Activated T-cell treated with anti-CD3 and anti-CD28 coated beads, Interleukin-2, amount 50 U/mL, for 24 hours (primary cell): ENCODE measurements around the gene UBALD2.
"Not testable (repeated sequence)": the region's sequence is repeated elsewhere in the genome, so short reads cannot be mapped to it uniquely, and the experiment has no call there.

Experiments used
- DNase-seq: peaks from one replicate; pipeline ENCODE4 v3.0.0-alpha.2; 2020
- H3K27ac Mint-ChIP-seq: 2 replicates; pipeline ENCODE4 v1.8.0; 2020; ENCODE audit warnings: mild to moderate bottlenecking, mixed read lengths
- H3K27me3 Mint-ChIP-seq: 2 replicates; pipeline ENCODE4 v1.8.0; 2020; ENCODE audit warnings: mixed read lengths
- H3K36me3 Mint-ChIP-seq: 2 replicates; pipeline ENCODE4 v1.8.0; 2020; ENCODE audit warnings: low read depth, mixed read lengths
- H3K4me1 Mint-ChIP-seq: 2 replicates; pipeline ENCODE4 v1.8.0; 2020; ENCODE audit warnings: low read depth, mixed read lengths
- H3K4me3 Mint-ChIP-seq: 2 replicates; pipeline ENCODE4 v1.8.0; 2020; ENCODE audit warnings: mild to moderate bottlenecking, moderate library complexity, mixed read lengths
- H3K9me3 Mint-ChIP-seq: 2 replicates; pipeline ENCODE4 v1.8.0; 2020; ENCODE audit warnings: mixed read lengths

UBALD2 gene

DNA sequence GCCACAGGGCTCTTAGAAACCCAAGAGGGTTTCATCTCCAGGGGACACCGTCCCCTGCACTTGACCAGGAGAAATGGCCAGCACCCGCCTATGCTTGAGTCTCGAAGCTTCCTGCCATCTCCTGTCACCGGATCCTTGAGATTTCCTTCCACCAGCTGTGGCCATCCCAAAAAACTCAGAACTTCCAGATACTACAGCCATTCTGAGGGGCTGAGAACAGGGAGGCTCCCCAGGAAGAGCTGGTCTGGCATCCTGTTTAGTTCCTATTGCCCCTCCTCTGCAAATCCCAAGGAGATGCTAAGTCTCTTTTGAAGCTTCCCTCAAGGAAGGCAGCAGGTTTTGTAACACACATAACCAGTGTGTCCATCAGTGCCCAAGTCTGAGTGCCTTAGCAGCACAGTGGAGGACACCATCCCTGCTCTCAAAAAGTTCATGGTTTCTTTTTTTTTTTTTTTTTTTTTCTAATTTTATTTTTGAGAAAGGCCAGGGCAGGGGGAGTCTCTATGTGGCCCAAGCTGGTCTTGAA, 2.0 kb downstream of the UBALD2 start:
- peak overlapping the region; percentile 99 for H3K27ac Mint-ChIP-seq
- H3K4me3 Mint-ChIP-seq: peak overlapping the region; percentile 92
- H3K36me3 Mint-ChIP-seq: peaks cover 55% of the 10 kb centered on the region
- peaks cover 63% of the 10 kb centered on the region for H3K4me1 Mint-ChIP-seq
- H3K27me3 Mint-ChIP-seq: no peaks in the 10 kb centered on the region
- peak; percentile 45 for DNase-seq
- no peaks in the 10 kb centered on the region for H3K9me3 Mint-ChIP-seq

DNA sequence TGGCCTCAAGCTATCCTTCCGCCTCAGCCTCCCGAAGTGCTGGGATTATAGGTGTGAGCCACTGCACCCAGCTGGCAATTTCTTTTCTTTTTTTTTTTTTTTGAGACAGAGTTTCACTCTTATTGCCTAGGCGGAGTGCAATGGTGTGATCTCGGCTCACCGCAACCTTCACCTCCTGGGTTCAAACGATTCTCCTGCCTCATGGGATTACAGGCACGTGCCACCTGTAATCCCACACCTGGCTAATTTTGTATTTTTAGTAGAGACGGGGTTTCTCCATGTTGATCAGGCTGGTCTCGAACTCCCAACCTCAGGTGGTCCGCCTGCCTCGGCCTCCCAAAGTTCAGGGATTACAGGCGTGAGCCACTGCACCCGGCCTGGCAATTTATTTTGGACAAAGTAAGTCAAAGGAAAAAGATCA, 2.4 kb downstream of the UBALD2 start:
- H3K27me3 Mint-ChIP-seq, H3K9me3 Mint-ChIP-seq: not testable (repeated sequence)
- Mint-ChIP-seq H3K4me1 (peaks cover 61% of the 10 kb centered on the region), H3K27ac (peak overlapping the region; percentile 99), H3K36me3 (peaks cover 55% of the 10 kb centered on the region), H3K4me3 (peak overlapping the region; percentile 92)
- DNase-seq: peak; percentile 59

DNA sequence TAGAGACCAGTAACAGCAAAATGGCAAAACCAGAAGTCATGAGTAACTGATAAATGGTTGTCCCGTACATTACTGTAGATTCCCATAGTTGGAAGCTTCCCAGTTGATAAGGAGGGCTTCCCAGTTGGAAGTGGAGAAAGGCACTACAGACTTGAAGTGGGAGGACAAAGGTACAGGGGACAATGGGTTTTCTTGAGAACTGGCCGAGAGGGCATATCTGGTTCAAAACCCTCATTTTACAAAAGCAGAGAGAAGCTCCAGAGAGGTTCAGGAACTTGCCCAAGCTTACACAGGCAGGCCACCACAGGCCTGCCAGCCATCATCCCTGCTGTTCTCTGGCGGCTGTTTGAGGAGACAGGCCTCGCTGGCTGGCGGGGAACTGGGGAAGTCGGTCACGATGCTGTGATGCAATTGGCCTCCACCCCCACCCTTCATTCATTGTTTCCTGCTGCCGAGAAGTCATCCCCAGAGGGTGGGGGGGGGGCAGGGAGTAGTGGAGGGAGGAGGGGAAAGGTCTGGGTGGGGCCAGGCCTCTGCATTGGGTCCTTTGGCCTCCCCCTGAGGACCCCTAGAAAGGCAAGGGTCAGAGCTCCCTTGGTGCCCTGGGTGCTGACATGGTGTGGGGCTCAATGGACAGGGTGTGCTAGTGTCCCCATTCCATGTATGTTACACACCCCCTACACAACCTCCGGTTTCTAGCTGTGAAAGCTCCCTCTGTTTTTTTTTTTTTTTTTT, 3.0 kb downstream of the UBALD2 start:
- peak overlapping the region; percentile 92 for H3K4me3 Mint-ChIP-seq
- H3K9me3 Mint-ChIP-seq: no peaks in the 10 kb centered on the region
- peaks cover 61% of the 10 kb centered on the region for H3K4me1 Mint-ChIP-seq
- H3K27me3 Mint-ChIP-seq: no peaks in the 10 kb centered on the region
- H3K27ac Mint-ChIP-seq: peak overlapping the region; percentile 99
- peaks cover 55% of the 10 kb centered on the region for H3K36me3 Mint-ChIP-seq
- DNase-seq: peak; percentile 85

DNA sequence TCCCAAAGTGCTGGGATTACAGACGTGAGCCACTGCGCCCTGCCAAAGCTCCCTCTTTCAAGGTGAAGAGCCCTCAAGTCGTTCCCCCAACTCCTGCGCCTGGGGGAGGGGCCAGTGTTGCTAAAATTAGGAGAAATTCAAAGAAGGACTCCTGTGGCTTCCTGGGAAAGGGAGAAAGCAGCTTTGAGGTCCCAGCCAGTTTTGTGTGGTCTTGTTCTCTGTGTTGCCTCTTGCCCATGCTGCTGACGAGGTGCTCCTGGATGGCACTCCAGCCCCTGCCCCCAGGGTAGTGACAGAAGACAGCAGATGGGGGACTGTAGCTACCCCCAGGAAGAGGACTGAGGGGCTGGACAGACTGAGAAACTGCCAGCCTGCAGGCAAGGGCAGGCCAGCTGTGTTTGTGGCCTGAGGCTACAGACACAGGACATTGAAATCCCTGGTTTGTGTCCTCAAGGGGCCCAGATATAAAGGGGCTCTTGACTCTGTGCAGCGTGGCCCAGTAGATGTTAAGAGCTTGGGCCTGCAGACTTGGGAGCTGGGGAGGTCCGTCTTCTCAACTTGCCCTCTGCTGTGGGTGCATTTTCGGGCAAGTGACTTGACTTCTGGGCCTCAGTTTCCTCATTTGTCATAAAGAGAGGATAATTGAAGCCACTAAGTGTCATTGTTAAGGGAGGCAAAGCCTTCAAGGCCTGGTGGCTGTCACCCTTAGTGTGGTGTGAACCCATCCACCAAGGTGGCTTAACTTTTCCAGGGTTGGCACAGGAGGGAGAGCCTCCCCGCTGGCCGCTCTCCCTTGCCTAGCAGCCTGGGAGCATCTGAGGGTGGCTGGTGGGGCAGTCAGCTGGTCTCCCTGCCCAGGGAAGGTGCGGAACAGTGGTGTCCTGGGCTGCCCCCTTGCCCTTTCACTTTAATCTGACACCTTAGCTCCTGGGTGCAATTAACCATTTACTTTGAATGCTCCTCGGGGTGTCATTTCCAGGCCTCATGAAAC, 4.1 kb downstream of the UBALD2 start:
- Mint-ChIP-seq H3K27ac (peak overlapping the region; percentile 99), H3K4me3 (peak overlapping the region; percentile 92), H3K36me3 (peaks cover 55% of the 10 kb centered on the region), H3K4me1 (peaks cover 61% of the 10 kb centered on the region), H3K9me3 (no peaks in the 10 kb centered on the region), H3K27me3 (no peaks in the 10 kb centered on the region)
- peak; percentile 55 for DNase-seq

DNA sequence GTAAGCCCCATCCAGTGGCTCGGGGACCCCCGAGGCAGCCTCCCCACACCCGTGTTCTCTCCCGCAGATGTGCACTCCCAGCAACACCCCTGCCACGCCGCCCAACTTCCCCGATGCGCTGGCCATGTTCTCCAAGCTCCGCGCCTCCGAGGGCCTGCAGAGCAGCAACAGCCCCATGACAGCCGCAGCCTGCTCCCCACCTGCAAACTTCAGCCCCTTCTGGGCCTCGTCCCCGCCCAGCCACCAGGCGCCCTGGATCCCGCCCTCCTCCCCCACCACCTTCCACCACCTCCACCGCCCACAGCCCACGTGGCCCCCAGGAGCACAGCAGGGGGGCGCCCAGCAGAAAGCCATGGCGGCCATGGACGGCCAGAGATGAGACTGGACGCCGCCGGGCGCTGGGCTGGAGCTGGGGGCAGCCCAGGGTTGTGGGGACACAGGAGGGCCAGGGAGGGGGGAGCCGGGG, 5.0 kb downstream of the UBALD2 start:
- peak; percentile 65 for DNase-seq
- peak overlapping the region; percentile 92 for H3K4me3 Mint-ChIP-seq
- peak overlapping the region; percentile 99 for H3K27ac Mint-ChIP-seq
- H3K27me3 Mint-ChIP-seq: no peaks in the 10 kb centered on the region
- no peaks in the 10 kb centered on the region for H3K9me3 Mint-ChIP-seq
- peaks cover 55% of the 10 kb centered on the region for H3K36me3 Mint-ChIP-seq
- H3K4me1 Mint-ChIP-seq: peaks cover 64% of the 10 kb centered on the region

DNA sequence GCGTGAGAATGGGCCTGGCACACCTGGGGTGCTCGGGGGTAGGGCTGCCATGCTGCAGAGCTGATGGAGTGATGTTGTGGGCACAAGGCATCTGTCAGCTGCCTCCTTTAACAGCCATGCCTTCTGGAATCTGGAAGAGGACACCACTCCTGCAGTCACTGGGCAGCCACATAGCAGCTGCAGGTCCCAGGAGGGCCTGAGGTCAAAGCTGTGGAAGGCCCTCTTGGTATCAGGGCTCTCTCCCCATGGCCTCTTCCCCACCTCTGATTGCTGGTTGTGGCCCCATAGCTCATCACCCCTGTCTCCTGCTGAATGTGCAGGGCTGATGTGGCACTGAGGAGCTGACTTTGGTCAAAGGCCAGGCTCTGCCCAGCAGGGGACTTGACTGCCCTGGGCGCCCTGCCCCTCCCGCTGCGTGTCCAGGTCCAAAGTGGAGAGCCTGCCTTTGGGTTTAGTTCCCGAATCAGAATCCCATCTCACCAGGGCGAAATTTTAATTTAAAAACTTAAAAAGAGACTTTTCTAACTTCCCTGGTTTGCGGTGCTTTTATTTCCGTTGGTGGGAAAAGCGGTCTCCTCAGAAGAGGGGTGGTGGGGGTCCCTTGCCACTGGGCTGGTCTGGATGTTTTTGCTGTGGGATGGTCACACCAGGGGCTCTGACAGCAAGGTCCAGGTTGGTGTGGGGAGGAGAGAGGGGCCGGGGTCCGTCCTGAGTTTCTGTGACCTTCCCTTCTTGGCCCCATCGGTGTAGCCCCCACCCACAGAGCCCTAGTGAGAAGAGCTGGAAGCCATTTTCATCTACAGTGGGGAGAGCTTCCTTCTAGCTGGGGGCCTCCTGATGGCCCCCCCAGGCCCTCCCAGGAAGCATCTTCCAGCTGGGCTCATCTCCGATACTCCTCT, 5.9 kb downstream of the UBALD2 start:
- Mint-ChIP-seq H3K4me3 (peak overlapping the region; percentile 92), H3K9me3 (no peaks in the 10 kb centered on the region), H3K27me3 (no peaks in the 10 kb centered on the region), H3K4me1 (peaks cover 70% of the 10 kb centered on the region), H3K27ac (peak overlapping the region; percentile 99), H3K36me3 (peaks cover 53% of the 10 kb centered on the region)
- peak; percentile 70 for DNase-seq

DNA sequence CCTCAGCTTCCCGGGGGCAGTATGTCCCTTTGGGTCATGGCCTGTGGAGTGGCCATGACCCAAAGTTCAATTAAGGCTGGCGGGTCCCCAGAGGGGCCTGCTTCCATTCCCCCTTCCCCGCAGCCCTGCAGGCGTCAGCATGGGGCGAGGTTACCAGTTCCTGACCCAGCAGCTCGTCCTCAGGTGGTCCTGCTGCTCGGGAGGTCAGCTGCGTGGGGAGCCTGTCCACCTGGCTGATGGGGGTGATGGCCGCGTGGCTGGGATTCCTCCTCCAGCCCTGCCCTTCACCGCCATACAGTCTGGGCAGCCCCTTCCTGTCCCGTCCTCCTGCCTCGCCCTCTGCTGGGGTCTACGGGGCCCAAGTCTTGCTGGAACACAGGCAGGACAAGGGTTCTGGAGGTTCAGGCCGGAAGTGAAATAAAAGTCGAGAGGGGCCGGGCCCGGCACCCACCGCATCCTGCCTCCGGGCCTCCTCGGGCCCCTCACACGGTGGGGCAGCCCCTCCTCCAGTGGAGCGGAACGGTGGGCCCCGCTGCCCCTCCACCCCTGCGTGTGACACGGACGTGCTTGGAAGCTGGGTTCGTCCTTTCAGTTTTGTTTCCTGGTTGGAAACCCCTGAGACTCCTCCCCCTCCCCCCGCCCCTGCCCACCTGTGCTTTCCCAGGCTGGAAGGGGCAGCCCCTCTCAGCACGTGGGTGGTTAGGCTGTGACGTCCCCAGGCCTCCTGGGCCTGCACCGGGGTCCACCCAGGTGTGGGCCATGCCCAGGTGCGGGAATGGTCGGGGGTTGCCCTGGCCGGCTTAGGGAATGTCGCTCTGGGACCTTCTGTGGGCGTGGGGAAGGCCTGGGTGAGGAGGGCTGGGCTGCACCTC, 6.8 kb downstream of the UBALD2 start:
- peak overlapping the region; percentile 92 for H3K4me3 Mint-ChIP-seq
- H3K36me3 Mint-ChIP-seq: peaks cover 45% of the 10 kb centered on the region
- peak; percentile 92 for DNase-seq

DNA sequence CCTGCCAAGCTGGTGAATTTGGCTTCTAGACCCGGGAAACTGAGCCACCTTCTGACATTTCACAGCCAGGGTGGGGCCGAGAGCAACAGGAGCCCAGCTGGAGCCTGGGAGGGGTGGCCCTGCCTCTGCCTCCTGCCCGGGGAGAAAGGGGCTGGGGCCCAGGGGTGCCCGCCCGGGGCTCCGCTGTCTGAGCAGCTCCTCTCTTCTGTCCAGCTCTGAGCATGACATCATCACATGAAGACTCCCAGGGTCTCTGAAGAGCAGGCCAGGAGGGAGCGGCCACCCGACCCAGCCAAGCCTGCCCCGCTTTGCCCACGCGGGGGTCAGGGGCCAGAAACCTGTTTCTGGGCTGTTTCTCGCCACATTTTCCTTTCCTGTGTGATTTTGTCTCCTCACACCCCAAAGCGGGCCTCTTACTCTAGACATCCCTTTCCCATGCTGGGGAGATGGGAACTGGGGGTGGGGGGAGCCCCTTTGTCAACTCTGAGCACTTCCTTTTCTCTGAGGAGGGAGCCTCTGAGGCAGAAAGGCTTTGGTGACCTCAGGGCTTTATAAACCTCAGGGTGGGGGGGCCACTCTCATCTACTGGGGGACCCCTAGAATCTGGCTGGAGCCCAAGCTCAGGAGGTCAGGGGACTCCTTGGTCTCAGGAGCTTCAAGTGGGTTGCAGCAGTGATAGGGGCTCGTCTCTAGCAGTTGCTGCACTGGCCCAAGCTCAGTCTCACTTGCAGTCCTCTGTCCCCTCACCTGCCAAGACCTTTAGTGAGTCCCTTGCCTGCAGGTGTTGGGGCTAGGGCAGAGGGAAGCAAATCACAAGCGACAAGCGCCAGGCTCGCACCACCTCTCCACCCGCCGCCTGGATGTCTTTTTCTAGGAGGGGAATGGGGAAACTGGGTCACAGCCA, 7.6 kb downstream of the UBALD2 start:
- H3K4me1 Mint-ChIP-seq: peaks cover 82% of the 10 kb centered on the region

More for the DNA sequence above, 6.8 kb downstream of the UBALD2 start:
- no peaks in the 10 kb centered on the region for H3K9me3 Mint-ChIP-seq
- peaks cover 79% of the 10 kb centered on the region for H3K4me1 Mint-ChIP-seq
- H3K27me3 Mint-ChIP-seq: no peaks in the 10 kb centered on the region
- H3K27ac Mint-ChIP-seq: peak overlapping the region; percentile 99

DNA sequence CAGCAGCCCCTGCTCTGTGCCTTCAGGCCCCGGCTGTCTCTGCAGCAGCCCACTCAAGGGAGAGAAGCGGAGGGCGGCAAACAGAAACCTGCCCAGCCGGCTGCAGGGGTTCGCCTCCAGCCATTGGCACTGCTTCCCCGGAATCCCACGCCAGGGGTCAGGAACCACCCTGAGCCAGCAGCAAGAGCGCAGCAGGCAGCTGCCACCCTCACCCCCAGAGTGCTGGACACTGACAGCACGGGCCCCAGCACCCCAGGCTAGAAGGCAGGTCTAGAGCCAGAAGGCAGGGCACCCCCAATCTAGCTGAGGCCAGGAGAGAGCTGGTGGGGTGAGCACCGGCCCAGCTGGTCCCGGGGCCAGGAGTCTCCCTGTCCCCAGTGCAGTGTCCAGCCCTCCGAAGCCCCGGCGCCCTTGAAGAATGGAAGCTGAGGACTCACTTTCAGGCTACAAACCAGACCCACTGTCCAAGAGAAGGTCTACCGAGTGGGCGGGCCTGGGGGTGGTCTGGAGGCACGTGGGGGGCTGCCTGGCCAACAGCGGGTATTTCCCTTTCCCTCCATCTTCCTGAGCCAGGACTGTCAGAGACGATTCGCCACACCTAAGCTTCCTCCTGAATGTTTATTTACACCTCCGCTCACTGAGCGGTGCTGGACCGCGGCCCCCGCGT, 8.4 kb downstream of the UBALD2 start:
- H3K27ac Mint-ChIP-seq: peak overlapping the region; percentile 99
- no peak for DNase-seq

More for the DNA sequence above, 7.6 kb downstream of the UBALD2 start:
- peak overlapping the region; percentile 99 for H3K27ac Mint-ChIP-seq
- no peaks in the 10 kb centered on the region for H3K27me3 Mint-ChIP-seq
- H3K36me3 Mint-ChIP-seq: peaks cover 37% of the 10 kb centered on the region
- no peaks in the 10 kb centered on the region for H3K9me3 Mint-ChIP-seq
- no peak for DNase-seq
- peak overlapping the region; percentile 92 for H3K4me3 Mint-ChIP-seq

DNA sequence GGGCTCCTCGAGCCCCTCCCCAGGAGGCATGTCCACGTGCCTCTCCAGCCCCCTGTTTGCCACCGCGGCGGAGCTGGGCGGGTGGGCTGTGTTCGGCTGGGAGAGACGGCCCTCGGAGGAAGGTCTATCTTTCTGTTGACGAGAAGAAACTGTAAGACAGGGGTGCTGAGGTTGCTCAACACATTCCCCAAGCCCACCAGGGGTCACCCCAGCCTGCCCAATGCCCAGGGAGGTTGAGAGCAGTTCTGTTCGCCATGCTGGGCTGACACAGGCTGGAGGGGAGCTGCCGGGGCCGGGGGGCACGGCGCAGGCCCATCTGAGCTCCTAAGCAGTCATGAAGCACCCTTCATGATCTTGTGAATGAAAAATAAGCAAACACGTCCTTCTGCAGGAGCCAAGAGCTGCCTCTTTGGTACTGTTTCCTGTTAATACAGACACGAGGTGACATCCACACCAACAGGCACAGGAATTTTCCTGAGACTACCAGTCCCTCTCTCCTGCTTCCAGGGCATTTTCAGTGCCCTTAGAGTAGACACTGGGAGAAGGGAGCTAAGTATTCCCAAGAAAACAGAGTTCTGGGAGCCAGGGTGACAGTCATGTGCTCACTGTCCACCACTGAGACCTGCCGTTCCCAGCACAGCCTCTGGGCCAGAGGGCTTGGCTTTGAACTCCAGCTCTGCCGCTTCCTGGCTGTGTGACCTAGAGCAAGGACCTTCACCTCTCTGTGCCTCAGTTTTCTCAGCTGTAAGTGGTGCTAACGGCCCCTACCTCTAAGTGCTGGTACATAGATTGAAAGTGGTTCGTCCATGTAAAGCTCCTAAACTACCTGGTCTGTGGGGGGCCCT, 9.2 kb downstream of the UBALD2 start:
- H3K36me3 Mint-ChIP-seq: peaks cover 22% of the 10 kb centered on the region
- no peaks in the 10 kb centered on the region for H3K9me3 Mint-ChIP-seq
- H3K4me3 Mint-ChIP-seq: peak overlapping the region; percentile 18
- no peaks in the 10 kb centered on the region for H3K27me3 Mint-ChIP-seq
- peak overlapping the region; percentile 79 for H3K27ac Mint-ChIP-seq
- H3K4me1 Mint-ChIP-seq: peaks cover 71% of the 10 kb centered on the region
- DNase-seq: peak; percentile 46

More for the DNA sequence above, 8.4 kb downstream of the UBALD2 start:
- H3K4me1 Mint-ChIP-seq: peaks cover 76% of the 10 kb centered on the region
- no peaks in the 10 kb centered on the region for H3K27me3 Mint-ChIP-seq
- peak overlapping the region; percentile 92 for H3K4me3 Mint-ChIP-seq
- H3K36me3 Mint-ChIP-seq: peaks cover 29% of the 10 kb centered on the region
- H3K9me3 Mint-ChIP-seq: no peaks in the 10 kb centered on the region

DNA sequence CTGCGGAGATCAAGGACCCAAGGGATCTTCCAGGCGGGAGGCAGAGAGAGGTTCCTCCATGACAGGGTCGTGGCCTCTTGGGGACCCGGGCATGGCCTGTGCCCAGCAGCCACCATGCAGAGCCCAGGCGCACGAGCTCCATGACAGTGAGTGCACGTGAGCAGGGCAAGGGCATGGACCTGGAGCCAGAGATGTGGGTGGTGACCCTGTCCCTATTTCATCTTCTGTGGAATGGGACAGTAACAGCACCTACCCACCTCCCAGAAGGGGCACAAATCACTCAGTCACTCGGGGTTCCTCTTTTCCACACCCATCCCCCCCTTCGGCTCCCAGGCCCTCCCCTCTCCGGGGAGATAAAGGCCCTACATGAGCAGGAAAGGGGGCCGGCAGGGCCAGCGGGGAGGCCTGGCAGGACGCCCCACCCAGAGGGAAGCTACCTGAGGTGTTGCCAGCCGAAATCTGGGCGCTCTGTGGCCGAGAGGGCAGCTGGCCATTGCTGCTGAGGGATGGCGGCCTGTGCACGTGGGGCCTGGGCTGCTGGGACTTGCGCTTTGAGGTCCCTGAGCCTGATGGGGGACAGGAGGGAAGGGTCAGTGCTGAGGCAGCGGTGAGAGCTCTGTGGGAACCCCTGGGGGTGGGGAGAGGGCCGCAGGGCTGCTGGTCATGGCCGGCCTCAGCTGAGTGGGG, 10.4 kb downstream of the UBALD2 start:
- no peak overlapping the region for H3K4me3 Mint-ChIP-seq
- peak overlapping the region; percentile 82 for H3K27ac Mint-ChIP-seq
- peaks cover 13% of the 10 kb centered on the region for H3K36me3 Mint-ChIP-seq
- peaks cover 67% of the 10 kb centered on the region for H3K4me1 Mint-ChIP-seq
- H3K27me3 Mint-ChIP-seq: no peaks in the 10 kb centered on the region
- H3K9me3 Mint-ChIP-seq: no peaks in the 10 kb centered on the region
- no peak for DNase-seq
